Stimulated activated CD8-positive, alpha-beta memory T cell treated with anti-CD3 and anti-CD28 coated beads, Interleukin-2, amount 100 ng/mL, for 1 hour (primary cell): ENCODE data around the gene NISCH.
"Not testable (repeated sequence)": the region's sequence is repeated elsewhere in the genome, so short reads cannot be mapped to it uniquely, and the experiment has no call there.

Experiments
- DNase-seq, 2 donors: peaks; one replicate each; pipeline ENCODE4 v3.0.0-alpha.2; 2020; ENCODE audit warnings: low read depth in 2 of 2

NISCH gene

DNA sequence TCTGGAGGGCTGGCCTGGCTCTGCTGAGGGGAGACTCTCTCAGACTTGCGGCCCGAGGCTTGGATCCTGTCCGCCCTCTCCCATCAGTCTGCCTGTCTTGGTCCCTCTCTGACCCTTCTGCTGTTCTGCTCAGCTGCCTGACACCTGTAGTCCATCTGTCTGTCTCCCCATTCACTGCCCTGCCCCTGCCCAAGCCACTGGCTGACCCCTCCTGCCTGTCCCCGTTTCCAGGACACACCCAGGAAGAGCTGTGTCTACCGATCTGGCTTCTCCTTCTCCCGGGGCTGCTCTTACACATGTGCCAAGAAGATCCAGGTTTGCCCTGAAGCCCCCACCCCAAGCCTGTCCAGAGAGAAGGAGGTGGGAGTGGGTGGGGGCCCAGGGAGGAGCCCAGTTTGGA, 59.8 kb downstream of the NISCH start:
- no peak for DNase-seq

DNA sequence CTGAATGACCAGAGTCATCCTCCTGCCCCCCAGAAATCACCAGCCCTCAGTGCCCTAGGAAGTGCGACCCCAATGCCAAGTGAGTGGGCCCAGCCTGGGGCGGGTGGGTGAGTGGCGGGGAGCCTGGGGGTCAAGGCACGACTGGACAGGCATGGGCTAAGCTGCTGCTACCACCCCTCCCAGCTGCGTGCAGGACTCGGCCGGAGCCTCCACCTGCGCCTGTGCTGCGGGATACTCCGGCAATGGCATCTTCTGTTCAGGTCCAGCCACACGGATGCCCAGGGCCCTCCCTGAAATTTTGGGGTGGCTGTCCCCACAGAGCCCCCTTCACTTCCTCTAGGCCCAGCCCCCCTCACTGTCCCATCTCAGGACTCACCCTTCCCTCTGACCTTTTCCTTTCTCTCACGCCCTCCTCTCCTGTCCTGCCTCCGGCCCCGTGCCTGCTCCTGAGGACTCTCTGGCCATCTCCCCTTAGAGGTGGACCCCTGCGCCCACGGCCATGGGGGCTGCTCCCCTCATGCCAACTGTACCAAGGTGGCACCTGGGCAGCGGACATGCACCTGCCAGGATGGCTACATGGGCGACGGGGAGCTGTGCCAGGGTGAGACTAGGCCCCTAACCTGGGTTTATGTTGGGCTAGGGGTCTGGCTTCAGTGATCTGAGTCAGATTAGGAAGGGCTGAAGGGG, 61.2 kb downstream of the NISCH start:
- DNase-seq = no peak

GRCh38 chr3:52517796-52518722, 62.7 kb downstream of the NISCH start:
- DNase-seq = no peak

DNA sequence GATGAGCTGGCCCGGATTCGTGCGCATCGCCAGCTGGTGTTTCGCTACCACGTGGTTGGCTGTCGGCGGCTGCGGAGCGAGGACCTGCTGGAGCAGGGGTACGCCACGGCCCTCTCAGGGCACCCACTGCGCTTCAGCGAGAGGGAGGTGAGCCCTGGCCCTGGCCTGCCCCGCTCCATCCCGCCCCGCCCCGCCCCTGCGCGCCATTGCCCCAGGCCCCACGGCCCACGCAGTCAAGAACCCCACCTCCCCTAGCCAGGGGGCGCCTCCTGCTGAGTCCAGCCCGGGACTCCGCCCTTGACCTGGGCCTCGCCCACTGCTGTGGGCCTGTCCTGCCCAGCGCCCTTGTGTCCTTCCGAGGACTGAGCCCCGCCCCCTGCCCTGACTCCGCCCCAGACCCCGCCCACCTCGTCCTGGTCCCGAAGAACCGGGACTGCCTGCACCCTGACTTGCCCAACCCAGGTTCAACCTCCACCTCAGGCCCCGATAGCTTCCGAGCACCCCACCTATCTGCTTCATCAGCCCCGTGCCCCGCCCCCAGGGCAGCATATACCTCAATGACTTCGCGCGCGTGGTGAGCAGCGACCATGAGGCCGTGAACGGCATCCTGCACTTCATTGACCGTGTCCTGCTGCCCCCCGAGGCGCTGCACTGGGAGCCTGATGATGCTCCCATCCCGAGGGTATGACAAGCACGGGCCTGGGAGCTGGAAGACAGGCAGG, 63.5 kb downstream of the NISCH start:
- DNase-seq = no peak

DNA sequence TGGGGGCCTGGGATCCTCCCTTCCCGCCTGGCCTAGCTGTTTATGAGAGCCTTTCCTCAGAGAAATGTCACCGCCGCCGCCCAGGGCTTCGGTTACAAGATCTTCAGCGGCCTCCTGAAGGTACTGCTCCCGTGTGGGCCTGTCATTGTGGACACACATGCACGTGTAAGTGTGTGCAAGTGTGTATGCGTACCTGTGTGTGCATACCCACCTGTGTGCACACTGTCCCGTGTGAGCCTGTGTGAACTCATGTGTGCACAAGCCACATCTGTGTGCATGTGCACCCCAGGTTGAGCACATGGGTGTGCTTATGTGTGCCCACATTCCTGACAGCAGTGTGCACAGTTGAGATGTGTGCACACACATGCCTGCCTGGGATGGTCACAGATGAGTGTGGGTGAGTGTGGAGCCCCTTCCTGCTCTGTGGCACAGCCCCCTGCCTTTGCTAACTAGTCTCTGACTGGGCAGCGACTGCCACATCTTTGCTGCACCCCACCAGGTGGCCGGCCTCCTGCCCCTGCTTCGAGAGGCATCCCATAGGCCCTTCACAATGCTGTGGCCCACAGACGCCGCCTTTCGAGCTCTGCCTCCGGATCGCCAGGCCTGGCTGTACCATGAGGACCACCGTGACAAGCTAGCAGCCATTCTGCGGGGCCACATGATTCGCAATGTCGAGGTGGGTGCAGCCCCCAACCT, 64.2 kb downstream of the NISCH start:
- no peak for DNase-seq

- no peak for DNase-seq
Observed at GRCh38 chr3:52520141-52520667, 64.8 kb downstream of the NISCH start.

GRCh38 chr3:52520716-52521487, 65.5 kb downstream of the NISCH start:
- DNase-seq = no peak

GRCh38 chr3:52521488-52521824, 66.1 kb downstream of the NISCH start:
- no peak for DNase-seq

- DNase-seq = no peak
Observed at GRCh38 chr3:52521881-52522650, 66.7 kb downstream of the NISCH start.

DNA sequence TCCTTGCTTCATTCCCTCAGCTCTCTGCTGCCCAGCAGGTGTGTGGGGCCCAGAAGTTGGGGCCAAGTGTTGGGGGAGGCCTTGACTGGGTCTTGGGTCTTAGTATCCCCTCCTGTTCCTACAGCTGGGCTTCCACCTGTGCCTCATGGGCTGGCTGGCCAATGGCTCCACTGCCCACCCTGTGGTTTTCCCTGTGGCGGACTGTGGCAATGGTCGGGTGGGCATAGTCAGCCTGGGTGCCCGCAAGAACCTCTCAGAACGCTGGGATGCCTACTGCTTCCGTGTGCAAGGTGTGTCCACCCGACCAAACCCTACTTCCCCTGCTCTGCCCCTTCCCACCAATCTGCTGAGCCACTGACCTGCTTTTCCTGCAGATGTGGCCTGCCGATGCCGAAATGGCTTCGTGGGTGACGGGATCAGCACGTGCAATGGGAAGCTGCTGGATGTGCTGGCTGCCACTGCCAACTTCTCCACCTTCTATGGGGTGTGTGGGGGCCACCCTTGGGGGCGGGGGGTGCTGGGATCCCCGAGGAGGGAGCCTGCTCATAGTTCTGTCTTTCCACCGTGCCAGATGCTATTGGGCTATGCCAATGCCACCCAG, 67.3 kb downstream of the NISCH start:
- DNase-seq = no peak

DNA sequence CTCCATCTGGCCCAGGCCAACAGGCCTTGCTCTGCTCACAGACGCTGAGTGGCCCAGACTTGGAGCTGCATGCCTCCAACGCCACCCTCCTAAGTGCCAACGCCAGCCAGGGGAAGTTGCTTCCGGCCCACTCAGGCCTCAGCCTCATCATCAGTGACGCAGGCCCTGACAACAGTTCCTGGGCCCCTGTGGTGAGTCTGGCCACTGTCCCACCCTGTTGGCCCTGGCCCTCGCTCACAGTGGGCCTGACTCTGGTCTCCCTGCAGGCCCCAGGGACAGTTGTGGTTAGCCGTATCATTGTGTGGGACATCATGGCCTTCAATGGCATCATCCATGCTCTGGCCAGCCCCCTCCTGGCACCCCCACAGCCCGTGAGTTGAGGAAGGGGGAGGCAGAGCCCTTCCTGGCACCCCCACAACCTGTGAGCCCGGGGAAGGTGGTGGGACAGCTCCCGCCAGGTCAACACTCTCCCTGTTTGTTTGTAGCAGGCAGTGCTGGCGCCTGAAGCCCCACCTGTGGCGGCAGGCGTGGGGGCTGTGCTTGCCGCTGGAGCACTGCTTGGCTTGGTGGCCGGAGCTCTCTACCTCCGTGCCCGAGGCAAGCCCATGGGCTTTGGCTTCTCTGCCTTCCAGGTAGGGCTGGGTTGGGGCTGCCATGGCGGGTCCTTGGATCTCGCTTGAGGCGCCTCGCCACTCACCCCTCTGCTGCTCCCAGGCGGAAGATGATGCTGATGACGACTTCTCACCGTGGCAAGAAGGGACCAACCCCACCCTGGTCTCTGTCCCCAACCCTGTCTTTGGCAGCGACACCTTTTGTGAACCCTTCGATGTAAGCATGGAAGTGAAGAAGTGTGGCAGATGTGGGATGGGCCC, 68.2 kb downstream of the NISCH start:
- no peak for DNase-seq

DNA sequence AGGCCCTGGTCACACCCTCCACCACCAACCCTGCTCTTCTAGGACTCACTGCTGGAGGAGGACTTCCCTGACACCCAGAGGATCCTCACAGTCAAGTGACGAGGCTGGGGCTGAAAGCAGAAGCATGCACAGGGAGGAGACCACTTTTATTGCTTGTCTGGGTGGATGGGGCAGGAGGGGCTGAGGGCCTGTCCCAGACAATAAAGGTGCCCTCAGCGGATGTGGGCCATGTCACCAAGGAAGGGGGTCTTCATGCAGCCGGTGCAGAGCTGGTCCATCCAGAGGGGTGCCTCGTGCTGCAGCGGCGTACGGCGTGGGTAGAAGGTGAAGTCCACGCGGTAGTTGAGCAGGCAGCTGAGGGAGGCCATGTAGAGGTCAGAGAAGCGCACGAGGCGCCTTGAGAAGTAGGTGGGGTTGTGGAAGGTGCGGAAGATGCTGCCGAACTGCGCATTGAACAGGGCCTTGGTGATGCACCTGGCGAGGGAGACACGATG, 68.9 kb downstream of the NISCH start:
- no peak for DNase-seq

GRCh38 chr3:52524752-52525679, 69.6 kb downstream of the NISCH start:
- no peak for DNase-seq

GRCh38 chr3:52525680-52526561, 70.5 kb downstream of the NISCH start:
- DNase-seq = no peak

DNA sequence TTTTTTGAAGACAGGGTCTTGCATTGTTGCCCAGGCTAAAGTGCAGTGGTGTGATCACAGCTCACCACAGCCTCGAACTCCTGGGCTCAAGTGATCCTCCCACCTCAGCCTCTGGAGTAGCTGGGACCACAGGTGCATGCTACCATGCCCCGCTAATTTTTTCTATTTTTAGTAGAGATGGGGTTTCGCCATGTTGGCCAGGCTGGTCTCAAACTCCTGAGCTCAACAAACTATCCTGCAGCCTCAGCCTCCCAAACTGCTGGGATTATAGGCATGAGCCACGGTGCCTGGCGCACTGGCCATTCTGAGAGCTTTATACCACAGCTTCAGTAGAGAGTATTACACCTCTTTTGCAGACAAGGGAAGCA, 71.3 kb downstream of the NISCH start:
- not testable (repeated sequence) for DNase-seq

GRCh38 chr3:52527039-52527731, 71.8 kb downstream of the NISCH start:
- DNase-seq = no peak
